Right lobe of liver (tissue), 6 donors: ENCODE data around the gene PAF1. TPM values are rescaled to one million over a fixed set of nuclear protein-coding genes. Genes with fewer than 3 reads are reported as not detected.

Experiments
- ATAC-seq, 4 donors: fragments of 200-7000 bp; cut with Tn5 transposase; one replicate each; pipeline ENCODE4 v1.9.1; 2020; ENCODE audit warnings: mild to moderate bottlenecking in 4 of 4, moderate library complexity in 4 of 4
- DNase-seq, 3 donors: peaks; one replicate each; pipeline ENCODE4 v3.0.0-alpha.2; 2020
- H3K27ac ChIP-seq, 3 donors: fragments of 200-600 bp; one replicate each; pipeline ENCODE4 v1.8.0; 2022
- H3K27me3 ChIP-seq, 2 donors: fragments of 200-600 bp; one replicate each; pipeline ENCODE4 v1.8.0; 2022
- H3K36me3 ChIP-seq, 4 donors: fragments of 200-600 bp; sonication (generic) in 1 of 4; one replicate each; pipeline versions ENCODE4 v1.5.1 to v1.8.0; 2017 to 2022; ENCODE audit warnings: control low read depth in 1 of 4
- H3K4me1 ChIP-seq, 4 donors: fragments of 200-600 bp; sonication (generic) in 1 of 4; one replicate each; pipeline versions ENCODE4 v1.5.1 to v1.8.0; 2017 to 2022; ENCODE audit warnings: control low read depth in 1 of 4
- H3K4me3 ChIP-seq, 3 donors: fragments of 200-600 bp; one replicate each; pipeline ENCODE4 v1.8.0; 2022
- H3K9me3 ChIP-seq, 4 donors: fragments of 200-600 bp; sonication (generic) in 1 of 4; one replicate each; pipeline versions ENCODE4 v1.5.1 to v1.8.0; 2017 to 2022; ENCODE audit warnings: control low read depth in 1 of 4
- POLR2A ChIP-seq: fragments of 450-650 bp; IDR thresholded peaks from one replicate; pipeline ENCODE4 v1.6.1; 2017; ENCODE audit warnings: antibody characterized with exemption, mild to moderate bottlenecking
- WGBS: methylation state at CpG from one replicate; pipeline ENCODE4 v1.1.6; 2018; ENCODE audit warnings: low coverage, low lambda C conversion rate; ENCODE audit not compliant: insufficient coverage; ENCODE audit errors: missing lambda C conversion rate; 5-methylcytosine and 5-hydroxymethylcytosine counted together
- intact Hi-C, 2 donors: fragments of 100-400 bp; cut with DNase I; formaldehyde crosslinking; loops; one replicate each; pipeline versions ENCODE4 v1.11.2 to v1.14.1; 2022
- total RNA-seq, 6 experiments: library from RNA; depleted of rRNA in 2 of 6; stranded (reverse); fragments of >200 nt in 2 of 6; fragmentation: NEBNext Ultra II Directional in 3 of 6; extraction: Animal tissue kit (Norgen Biotek cat#: 25700) in 3 of 6; gene quantifications; one replicate each; pipeline versions ENCODE4 v1.1.0 to v1.2.4, GENCODE V29; 2016 to 2023
- TF ChIP-seq, protein P1 (sequence below), 4 donors: fragments of 200-600 bp in 3 of 4; fragments of 450-650 bp in 1 of 4; IDR thresholded peaks; one replicate each; pipeline versions ENCODE4 v1.5.1 to v1.8.0; 2016 to 2022; ENCODE audit warnings: antibody characterized with exemption in 4 of 4, mild to moderate bottlenecking in 2 of 4
- donor health status: DM: no; HTN: yes; CAD: no.
- donor health status: DM: no; HTN: no; CAD: no.
- donor health status: DM: no; HTN: no; CAD: no.
- donor health status: DM: no; HTN: yes; CAD: no.
- donor health status: DM: no; HTN: yes; CAD: no.

PAF1 gene
- total RNA-seq, 6 experiments from 2014 or later: 18.6 to 34.9 (median 24.8) TPM

DNA sequence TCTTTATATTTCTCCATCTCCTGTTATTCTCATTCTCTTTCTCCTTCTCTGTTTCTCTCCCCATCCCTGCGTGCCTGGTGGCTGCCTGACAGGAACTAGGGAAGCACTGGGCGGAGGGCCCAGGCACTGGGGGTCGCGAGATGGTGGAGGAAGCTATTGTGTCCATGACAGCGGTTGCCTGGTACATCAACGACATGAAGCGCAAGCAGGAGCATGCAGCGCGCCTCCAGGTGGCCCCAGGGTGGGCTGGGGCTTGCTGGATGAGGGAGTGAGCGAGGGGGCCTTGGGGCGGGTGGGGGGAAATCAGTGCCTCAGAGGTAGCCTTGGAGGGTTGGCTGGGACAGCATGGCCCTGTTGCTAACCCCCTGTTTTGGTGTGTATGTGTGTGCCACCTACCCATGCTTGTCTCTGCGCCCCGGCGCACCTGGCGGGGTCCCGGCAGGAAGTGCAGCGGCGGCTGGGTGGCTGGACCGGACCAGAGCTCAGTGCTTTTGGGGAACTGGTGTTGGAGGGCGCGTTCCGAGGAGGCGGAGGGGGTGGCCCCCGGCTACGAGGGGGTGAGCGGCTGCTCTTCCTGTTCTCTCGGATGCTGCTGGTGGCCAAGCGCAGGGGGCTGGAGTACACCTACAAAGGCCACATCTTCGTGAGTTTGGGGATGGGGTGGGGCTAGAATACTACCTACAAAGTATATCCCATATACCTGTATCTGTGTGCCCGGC is 26.7 kb upstream of the PAF1 start:
- Histone ChIP-seq H3K27ac (no peak overlapping the region), H3K9me3 (no peaks in the 10 kb centered on the region), H3K36me3 (no peaks in the 10 kb centered on the region), H3K4me1 (peaks cover 0 to 5% (median 0%) of the 10 kb centered on the region in 4 donors), H3K4me3 (no peak overlapping the region), H3K27me3 (no peaks in the 10 kb centered on the region)
- WGBS: 92% methylated on average over 12 of the region's 30 CpGs
- intact Hi-C loops: no loop called here
- ATAC-seq (no peak), DNase-seq (no peak)
- TF ChIP-seq POLR2A: no peak
- TF ChIP-seq, protein P1, sequence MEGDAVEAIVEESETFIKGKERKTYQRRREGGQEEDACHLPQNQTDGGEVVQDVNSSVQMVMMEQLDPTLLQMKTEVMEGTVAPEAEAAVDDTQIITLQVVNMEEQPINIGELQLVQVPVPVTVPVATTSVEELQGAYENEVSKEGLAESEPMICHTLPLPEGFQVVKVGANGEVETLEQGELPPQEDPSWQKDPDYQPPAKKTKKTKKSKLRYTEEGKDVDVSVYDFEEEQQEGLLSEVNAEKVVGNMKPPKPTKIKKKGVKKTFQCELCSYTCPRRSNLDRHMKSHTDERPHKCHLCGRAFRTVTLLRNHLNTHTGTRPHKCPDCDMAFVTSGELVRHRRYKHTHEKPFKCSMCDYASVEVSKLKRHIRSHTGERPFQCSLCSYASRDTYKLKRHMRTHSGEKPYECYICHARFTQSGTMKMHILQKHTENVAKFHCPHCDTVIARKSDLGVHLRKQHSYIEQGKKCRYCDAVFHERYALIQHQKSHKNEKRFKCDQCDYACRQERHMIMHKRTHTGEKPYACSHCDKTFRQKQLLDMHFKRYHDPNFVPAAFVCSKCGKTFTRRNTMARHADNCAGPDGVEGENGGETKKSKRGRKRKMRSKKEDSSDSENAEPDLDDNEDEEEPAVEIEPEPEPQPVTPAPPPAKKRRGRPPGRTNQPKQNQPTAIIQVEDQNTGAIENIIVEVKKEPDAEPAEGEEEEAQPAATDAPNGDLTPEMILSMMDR (IDR thresholded peaks at IDR 0.05): no peak

DNA sequence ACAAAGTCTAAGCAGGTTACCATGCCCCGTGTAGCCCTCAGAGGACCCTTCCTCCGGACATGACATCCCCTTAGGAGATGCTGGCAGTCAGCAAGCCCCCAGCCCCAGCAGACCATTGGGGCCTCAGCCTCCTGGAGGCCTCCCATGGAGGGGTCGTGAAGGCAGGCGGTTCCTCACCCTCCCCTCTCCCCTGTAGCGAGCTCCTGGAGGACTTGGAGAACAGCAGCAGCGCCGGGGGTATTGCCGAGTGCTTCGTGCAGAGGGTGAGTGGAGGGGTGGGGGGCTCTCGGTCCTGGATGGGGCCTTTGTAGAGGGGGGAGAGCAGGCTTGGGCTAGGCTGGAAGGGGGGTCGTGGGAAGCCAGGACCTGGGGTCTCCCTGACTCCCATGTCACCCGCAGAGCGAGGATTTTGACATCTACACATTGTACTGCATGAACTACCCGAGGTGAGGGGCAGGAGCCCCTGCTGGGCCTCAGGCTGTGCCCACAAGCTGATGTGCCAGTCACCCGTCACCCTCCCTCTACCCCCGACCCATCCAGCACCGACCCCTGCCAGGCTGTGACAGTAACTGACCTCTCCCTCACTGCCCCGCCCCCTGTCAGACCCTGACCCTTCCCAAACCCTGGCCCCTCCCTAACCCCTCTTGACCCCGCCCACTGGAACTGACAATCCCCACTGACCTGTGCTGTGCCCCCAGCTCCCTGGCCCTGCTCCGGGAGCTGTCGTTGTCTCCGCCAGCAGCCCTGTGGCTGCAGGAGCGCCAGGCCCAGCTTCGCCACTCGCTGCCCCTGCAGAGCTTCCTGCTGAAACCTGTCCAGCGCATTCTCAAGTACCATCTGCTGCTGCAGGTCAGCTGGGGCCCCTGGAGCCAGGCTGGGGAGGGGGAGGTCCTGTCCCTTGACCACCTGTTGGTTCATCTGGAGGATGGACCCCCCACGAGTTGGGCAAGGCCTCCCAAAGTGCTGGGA is 25.5 kb upstream of the PAF1 start:
- Histone ChIP-seq H3K27ac (no peak overlapping the region), H3K4me1 (peaks cover 0 to 9% (median 0%) of the 10 kb centered on the region in 4 donors), H3K4me3 (no peak overlapping the region), H3K27me3 (no peaks in the 10 kb centered on the region), H3K36me3 (no peaks in the 10 kb centered on the region), H3K9me3 (no peaks in the 10 kb centered on the region)
- DNase-seq: no peak
- intact Hi-C loops: no loop called here
- ATAC-seq: no peak
- 60% methylated on average over 2 of the region's 27 CpGs for WGBS
- TF ChIP-seq, protein P1 (IDR thresholded peaks at IDR 0.05): no peak
- no peak for TF ChIP-seq POLR2A

DNA sequence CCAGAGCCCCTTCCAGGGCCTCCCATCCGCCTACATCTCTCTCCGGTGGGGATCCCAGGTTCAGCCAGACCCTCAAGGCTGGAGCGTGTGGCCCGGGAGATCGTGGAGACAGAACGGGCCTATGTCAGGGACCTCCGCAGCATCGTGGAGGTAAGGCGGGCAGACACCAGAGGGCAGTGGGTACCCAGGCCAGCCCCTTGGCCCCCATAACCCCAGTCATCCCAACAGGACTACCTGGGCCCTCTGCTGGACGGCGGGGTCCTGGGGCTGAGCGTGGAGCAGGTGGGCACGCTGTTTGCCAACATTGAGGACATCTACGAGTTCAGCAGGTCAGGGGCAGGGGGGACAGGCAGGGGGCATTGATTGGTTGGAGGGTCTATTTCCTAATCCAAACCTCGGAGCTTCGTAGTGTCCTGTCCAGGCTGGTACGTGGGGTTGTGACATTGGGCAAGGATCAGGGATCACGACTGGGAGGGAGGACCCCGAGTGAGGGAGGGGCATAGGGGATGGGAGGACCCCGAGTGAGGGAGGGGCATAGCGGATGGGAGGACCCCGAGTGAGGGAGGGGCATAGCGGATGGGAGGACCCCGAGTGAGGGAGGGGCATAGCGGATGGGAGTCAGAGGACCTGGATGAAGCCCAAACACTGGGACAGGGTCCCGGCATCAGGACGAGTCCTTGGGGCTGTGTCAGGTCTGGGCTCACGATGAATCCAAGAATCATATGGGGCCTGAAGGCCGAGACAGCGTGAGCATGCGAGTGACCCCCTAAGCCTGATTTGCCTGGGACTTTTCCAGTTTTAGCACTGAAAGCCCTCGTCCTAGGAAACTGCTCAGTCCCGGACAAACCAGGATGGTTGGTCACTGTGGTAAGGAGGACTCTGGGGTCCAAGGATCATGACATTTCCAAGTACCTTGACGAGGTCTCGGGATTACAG is 24.5 kb upstream of the PAF1 start:
- no peak overlapping the region for H3K4me3 ChIP-seq
- no peak overlapping the region for H3K27ac ChIP-seq
- H3K36me3 ChIP-seq: no peaks in the 10 kb centered on the region
- intact Hi-C loops: no loop called here
- no peaks in the 10 kb centered on the region for H3K9me3 ChIP-seq
- DNase-seq (no peak), ATAC-seq (no peak)
- TF ChIP-seq POLR2A: no peak
- TF ChIP-seq, protein P1 (IDR thresholded peaks at IDR 0.05): no peak
- peaks cover 0 to 12% (median 2%) of the 10 kb centered on the region in 4 donors for H3K4me1 ChIP-seq
- WGBS: 57% methylated on average over 15 of the region's 35 CpGs
- no peaks in the 10 kb centered on the region for H3K27me3 ChIP-seq
